ENCODE data around the gene CHDH. TPM values are rescaled to one million over a fixed set of nuclear protein-coding genes. Genes with fewer than 3 reads are reported as not detected.

CHDH gene
- total RNA-seq, 1 donor from 2014 or later = 0.07 TPM

Other genes starting within 250 kb of the CHDH start
- not detected in 2 replicates for gene IL17RB, start 149 bp upstream of the CHDH start, total RNA-seq
- 32.0 and 32.2 TPM in 2 replicates for gene ACTR8, start 35.7 kb upstream of the CHDH start, total RNA-seq
- 18.4 and 18.5 TPM in 2 replicates for gene SELENOK, start 45.4 kb upstream of the CHDH start, total RNA-seq

Measured in pulmonary artery endothelial cell (primary cell).